Neutrophil (primary cell): Measurements from ENCODE around the gene HIGD2B.

Experiments
- H3K27ac ChIP-seq: fragments of 200-600 bp; sonication (generic); 2 replicates; pipeline ENCODE4 v1.5.1; 2016; ENCODE audit warnings: mild to moderate bottlenecking, moderate library complexity
- H3K27me3 ChIP-seq: fragments of 200-600 bp; sonication (generic); 2 replicates; pipeline ENCODE4 v1.6.0; 2016; ENCODE audit warnings: mild to moderate bottlenecking
- H3K36me3 ChIP-seq: fragments of 200-600 bp; sonication (generic); 2 replicates; pipeline ENCODE4 v1.5.1; 2017
- H3K4me1 ChIP-seq, 2 experiments: fragments of 200-600 bp in 1 of 2; sonication (generic) in 1 of 2; 1 replicate in 1 of 2; 2 replicates in 1 of 2; pipeline versions ENCODE4 v1.5.1 to v1.6.1; 2013 to 2016; ENCODE audit warnings: low read depth in 1 of 2, low read length in 1 of 2, mild to moderate bottlenecking in 1 of 2, moderate library complexity in 1 of 2; ENCODE audit not compliant: control insufficient read depth in 1 of 2, insufficient read depth in 1 of 2
- H3K4me3 ChIP-seq, 2 experiments: fragments of 200-600 bp in 1 of 2; sonication (generic) in 1 of 2; 1 replicate in 1 of 2; 2 replicates in 1 of 2; pipeline ENCODE4 v1.5.1; 2013 to 2016; ENCODE audit warnings: low read depth in 1 of 2, low read length in 1 of 2, mild to moderate bottlenecking in 1 of 2, moderate library complexity in 1 of 2
- H3K9me3 ChIP-seq: fragments of 200-600 bp; sonication (generic); 2 replicates; pipeline ENCODE4 v1.5.1; 2016
- TF ChIP-seq, protein P1 (sequence below): fragments of 200-600 bp; sonication (generic); IDR thresholded peaks from 2 replicates; pipeline ENCODE4 v1.5.1; 2016; ENCODE audit warnings: antibody characterized with exemption

Gene HIGD2B

DNA sequence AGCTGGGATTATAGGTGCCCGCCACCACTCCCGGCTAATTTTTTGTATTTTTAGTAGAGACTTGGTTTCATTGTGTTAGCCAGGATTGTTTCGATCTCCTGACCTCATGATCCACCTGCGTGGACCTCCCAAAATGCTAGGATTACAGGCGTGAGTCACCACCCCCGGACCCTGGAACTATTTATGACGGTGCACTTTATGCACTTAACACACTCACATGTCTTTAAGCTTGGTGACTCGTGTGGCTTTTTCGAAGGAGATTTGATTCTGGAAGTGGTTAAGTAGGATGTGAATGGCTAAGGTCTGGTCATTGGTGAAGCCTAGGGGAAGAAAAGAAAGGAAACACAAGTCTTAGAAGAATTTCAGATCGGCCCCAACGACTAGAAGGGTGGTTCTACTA lies 20.3 kb upstream of the HIGD2B start:
- no peak overlapping the region for H3K4me3 ChIP-seq
- no peaks in the 10 kb centered on the region for H3K9me3 ChIP-seq
- H3K27me3 ChIP-seq: no peaks in the 10 kb centered on the region
- H3K4me1 ChIP-seq: no peaks in the 10 kb centered on the region
- no peak overlapping the region for H3K27ac ChIP-seq
- TF ChIP-seq, protein P1, sequence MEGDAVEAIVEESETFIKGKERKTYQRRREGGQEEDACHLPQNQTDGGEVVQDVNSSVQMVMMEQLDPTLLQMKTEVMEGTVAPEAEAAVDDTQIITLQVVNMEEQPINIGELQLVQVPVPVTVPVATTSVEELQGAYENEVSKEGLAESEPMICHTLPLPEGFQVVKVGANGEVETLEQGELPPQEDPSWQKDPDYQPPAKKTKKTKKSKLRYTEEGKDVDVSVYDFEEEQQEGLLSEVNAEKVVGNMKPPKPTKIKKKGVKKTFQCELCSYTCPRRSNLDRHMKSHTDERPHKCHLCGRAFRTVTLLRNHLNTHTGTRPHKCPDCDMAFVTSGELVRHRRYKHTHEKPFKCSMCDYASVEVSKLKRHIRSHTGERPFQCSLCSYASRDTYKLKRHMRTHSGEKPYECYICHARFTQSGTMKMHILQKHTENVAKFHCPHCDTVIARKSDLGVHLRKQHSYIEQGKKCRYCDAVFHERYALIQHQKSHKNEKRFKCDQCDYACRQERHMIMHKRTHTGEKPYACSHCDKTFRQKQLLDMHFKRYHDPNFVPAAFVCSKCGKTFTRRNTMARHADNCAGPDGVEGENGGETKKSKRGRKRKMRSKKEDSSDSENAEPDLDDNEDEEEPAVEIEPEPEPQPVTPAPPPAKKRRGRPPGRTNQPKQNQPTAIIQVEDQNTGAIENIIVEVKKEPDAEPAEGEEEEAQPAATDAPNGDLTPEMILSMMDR: no peak
- no peaks in the 10 kb centered on the region for H3K36me3 ChIP-seq

DNA sequence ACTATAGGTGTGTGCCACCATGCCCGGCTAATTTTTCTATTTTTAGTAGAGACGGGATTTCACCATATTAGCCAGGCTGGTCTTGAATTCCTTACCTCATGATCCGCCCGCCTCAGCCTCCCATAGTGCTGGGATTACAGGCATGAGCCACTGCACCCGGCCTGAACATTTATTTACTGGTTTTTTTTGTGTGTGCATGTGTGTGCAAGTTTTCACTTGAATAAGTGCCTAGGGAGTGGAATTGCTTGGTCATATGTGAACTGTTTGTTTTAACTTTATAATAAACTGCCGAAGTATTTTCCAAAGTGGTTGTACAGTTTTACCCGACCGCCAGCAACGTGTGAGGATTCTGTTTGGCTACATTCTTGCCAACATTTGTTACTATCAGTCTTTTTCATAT lies 14.1 kb upstream of the HIGD2B start:
- TF ChIP-seq, protein P1: no peak
- Histone ChIP-seq H3K27ac (no peak overlapping the region), H3K27me3 (no peaks in the 10 kb centered on the region), H3K36me3 (no peaks in the 10 kb centered on the region), H3K9me3 (no peaks in the 10 kb centered on the region), H3K4me3 (no peak overlapping the region), H3K4me1 (no peaks in the 10 kb centered on the region)

DNA sequence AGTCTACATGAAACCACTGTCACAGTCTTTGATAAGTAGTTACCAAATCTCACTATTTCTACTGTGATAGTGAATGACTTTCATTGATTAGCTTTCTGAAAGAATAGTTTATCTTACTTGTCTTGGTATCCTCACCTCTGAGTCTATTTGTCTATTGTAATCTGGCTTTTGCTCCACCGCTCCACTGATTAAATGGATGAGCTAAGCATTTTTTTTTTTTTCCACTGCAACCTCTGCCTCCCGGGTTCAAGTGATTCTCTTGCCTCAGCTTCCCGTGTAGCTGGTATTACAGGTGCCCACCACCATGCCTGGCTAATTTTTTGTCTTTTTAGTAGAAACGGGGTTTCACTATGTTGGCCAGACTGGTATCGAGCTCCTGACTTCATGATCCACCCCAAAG lies 13.0 kb upstream of the HIGD2B start:
- Histone ChIP-seq H3K27ac (no peak overlapping the region), H3K9me3 (no peaks in the 10 kb centered on the region), H3K36me3 (no peaks in the 10 kb centered on the region), H3K4me1 (no peaks in the 10 kb centered on the region), H3K27me3 (no peaks in the 10 kb centered on the region), H3K4me3 (no peak overlapping the region)
- TF ChIP-seq, protein P1: no peak

DNA sequence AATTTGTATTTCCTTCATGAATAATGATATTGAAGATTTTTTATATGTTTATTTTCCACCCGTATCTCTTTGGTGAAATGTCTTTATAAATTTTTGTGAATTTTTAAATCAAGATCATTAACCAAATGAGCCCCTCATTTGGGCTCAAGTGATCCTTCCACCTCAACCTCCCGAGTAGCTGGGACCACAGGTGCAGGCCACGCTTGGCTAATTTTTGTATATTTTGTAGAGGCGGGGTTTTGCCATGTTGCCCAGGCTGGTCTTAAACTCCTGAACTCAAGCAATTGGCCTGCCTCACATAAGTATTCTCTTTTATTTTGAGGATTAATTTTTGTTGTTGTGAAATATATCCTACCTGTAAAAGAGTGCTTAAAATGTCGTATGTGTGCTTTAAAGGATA lies 5.0 kb upstream of the HIGD2B start:
- peaks cover 5 to 7% of the 10 kb centered on the region in 2 experiments for H3K4me1 ChIP-seq
- TF ChIP-seq, protein P1: no peak

DNA sequence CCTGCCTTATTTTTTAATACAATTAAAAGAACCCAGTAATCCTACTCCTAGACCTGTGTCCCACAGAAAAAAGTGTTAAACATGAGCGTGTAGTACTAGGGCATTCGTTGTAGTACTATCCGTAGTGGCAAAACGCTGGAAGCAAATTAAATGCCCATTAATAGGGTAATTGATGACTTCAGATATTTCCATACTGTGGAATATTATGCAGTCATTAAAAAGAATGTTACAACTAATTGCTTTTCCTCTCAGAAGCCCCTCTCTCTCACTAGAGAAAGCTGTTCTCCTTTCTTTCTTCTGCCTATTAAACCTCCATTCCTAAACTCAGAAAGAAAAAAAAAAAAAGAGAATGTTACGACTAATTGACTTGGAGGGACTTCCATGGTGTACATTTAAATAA lies 2.7 kb upstream of the HIGD2B start:
- no peak overlapping the region for H3K4me3 ChIP-seq
- H3K27me3 ChIP-seq: no peaks in the 10 kb centered on the region
- no peaks in the 10 kb centered on the region for H3K36me3 ChIP-seq
- no peaks in the 10 kb centered on the region for H3K9me3 ChIP-seq
- TF ChIP-seq, protein P1: no peak
- H3K4me1 ChIP-seq: peaks cover 13 to 15% of the 10 kb centered on the region in 2 experiments
- no peak overlapping the region for H3K27ac ChIP-seq

More for the DNA sequence above, 5.0 kb upstream of the HIGD2B start:
- Histone ChIP-seq H3K9me3 (no peaks in the 10 kb centered on the region), H3K4me3 (no peak overlapping the region), H3K27me3 (no peaks in the 10 kb centered on the region), H3K27ac (no peak overlapping the region), H3K36me3 (no peaks in the 10 kb centered on the region)

DNA sequence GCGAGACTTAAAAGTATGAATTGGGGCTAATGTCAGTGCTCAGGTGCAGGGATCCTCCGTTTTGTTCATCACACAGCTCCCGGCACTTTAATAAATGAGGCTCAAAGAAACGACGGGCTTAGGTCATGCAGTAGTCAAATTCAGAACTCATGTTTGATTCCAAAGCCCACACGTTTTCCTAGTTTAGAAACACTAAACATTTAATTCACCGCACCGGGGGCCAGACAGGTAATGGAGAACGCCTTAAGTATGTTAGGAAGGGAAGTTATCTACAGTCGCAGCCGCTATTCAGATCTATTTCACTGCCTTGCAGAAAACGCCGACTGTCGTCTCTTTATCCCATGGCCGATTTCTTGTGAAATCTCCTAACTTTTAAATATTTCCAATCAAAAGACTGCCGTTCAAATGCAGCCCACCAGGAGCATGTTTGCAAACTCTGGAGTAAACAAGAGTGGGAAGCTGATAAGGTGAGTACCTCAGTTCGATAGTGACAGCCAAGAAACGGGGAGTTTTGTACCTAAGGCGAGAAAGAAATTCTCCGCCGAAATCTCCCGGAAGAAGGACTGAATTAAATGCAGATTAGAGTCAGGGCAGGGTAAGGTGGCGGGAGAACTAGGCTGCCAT lies 569 bp downstream of the HIGD2B start:
- Histone ChIP-seq H3K4me3 (peak overlapping the region; percentile 79 to 89), H3K36me3 (no peaks in the 10 kb centered on the region), H3K9me3 (no peaks in the 10 kb centered on the region), H3K4me1 (peaks cover 13 to 15% of the 10 kb centered on the region in 2 experiments), H3K27ac (peak overlapping the region; percentile 82), H3K27me3 (peaks cover 4% of the 10 kb centered on the region)
- TF ChIP-seq, protein P1: no peak
